Cortex of kidney (tissue), 1 donor: ENCODE data around the gene KPNA1.

ENCODE experiments used
- DNase-seq: peaks from one replicate; lab custom pipeline; 2025; lab: John Stamatoyannopoulos, UW

The KPNA1 gene

GRCh38 chr3:122382888-122383666 is 131.7 kb downstream of the KPNA1 start, which contains the start of gene MIX23:
MIX23 (minus strand) TSS chr3:122383231; CDS start chr3:122383224, 7 bp downstream.
- DNase-seq, result peak; percentile 22

- DNase-seq, result no peak
Observed at GRCh38 chr3:122377975-122378374, 136.8 kb downstream of the KPNA1 start.

GRCh38 chr3:122374034-122374433 is 140.7 kb downstream of the KPNA1 start:
- DNase-seq, result no peak
